ENCODE measurements around the gene EIF1. TPM values are rescaled to one million over a fixed set of nuclear protein-coding genes. Genes with fewer than 3 reads are reported as not detected.
"Not testable (repeated sequence)": the region's sequence is repeated elsewhere in the genome, so short reads cannot be mapped to it uniquely, and the experiment has no call there.

EIF1 gene
- total RNA-seq, 2 donors from 2014 or later, result 99.5 to 120 TPM

- intact Hi-C loops (cut with DNase I), result no loop called here
- DNase-seq (peak; percentile 64 to 85 (median 81)), ATAC-seq (peak; percentile 82)
- no peaks in the 10 kb centered on the region for H3K27me3 ChIP-seq
- no peak overlapping the region for H3K4me3 ChIP-seq
- H3K9me3 ChIP-seq, result no peaks in the 10 kb centered on the region
- peaks cover 10 to 13% of the 10 kb centered on the region in 2 donors for H3K36me3 ChIP-seq (replicated peaks in 1 of 2; ENCODE audit: insufficient read depth in 1 of 2, low read depth in 2 of 2)
- WGBS, 2 donors, result 25 to 38% methylated on average over 6 of the region's 6 CpGs
- H3K27ac ChIP-seq, result peak overlapping the region; percentile 11 to 65 (median 16)
- H3K4me1 ChIP-seq, result peaks cover 20% of the 10 kb centered on the region
- no peak for TF ChIP-seq CTCF (IDR thresholded peaks at IDR 0.05)
- no peak for TF ChIP-seq POLR2A (IDR thresholded peaks at IDR 0.05)
Observed at GRCh38 chr17:41697122-41697962, 8.7 kb downstream of the EIF1 start.

- H3K4me3 ChIP-seq; H3K27me3 ChIP-seq; ATAC-seq; DNase-seq; H3K36me3 ChIP-seq (replicated peaks in 1 of 2; ENCODE audit: insufficient read depth in 1 of 2, low read depth in 2 of 2); intact Hi-C loops (cut with DNase I); H3K9me3 ChIP-seq; H3K27ac ChIP-seq: not testable (repeated sequence)
- WGBS, 2 donors, result 69 to 85% methylated on average over 1 to 3 of the region's 3 CpGs
- peaks cover 26% of the 10 kb centered on the region for H3K4me1 ChIP-seq
Observed at GRCh38 chr17:41700843-41701242, 12.2 kb downstream of the EIF1 start.

- Histone ChIP-seq H3K27me3 (no peaks in the 10 kb centered on the region), H3K4me3 (no peak overlapping the region), H3K27ac (no peak overlapping the region), H3K36me3 (replicated peaks in 1 of 2; ENCODE audit: insufficient read depth in 1 of 2, low read depth in 2 of 2) (no peaks in the 10 kb centered on the region), H3K9me3 (no peaks in the 10 kb centered on the region), H3K4me1 (peaks cover 8% of the 10 kb centered on the region)
- no peak for ATAC-seq
- intact Hi-C loops (cut with DNase I), result no loop called here
- no peak for DNase-seq
- 82% methylated on average over 8 of the region's 8 CpGs for WGBS, 2 donors
- TF ChIP-seq POLR2A (IDR thresholded peaks at IDR 0.05) (no peak), CTCF (IDR thresholded peaks at IDR 0.05) (no peak)
Observed at GRCh38 chr17:41702712-41703111, 14.0 kb downstream of the EIF1 start.

GRCh38 chr17:41705271-41705991 is 16.7 kb downstream of the EIF1 start:
- DNase-seq (peak in 1 of 4 donors; percentile 54), ATAC-seq (peak; percentile 61)
- intact Hi-C loops (cut with DNase I), result no loop called here
- WGBS, 2 donors, result 43 to 47% methylated on average over 13 of the region's 13 CpGs
- TF ChIP-seq POLR2A (IDR thresholded peaks at IDR 0.05) (no peak), CTCF (IDR thresholded peaks at IDR 0.05) (no peak)
- no peaks in the 10 kb centered on the region for H3K27me3 ChIP-seq
- peaks cover 6% of the 10 kb centered on the region for H3K4me1 ChIP-seq
- H3K36me3 ChIP-seq (replicated peaks in 1 of 2; ENCODE audit: insufficient read depth in 1 of 2, low read depth in 2 of 2), result no peaks in the 10 kb centered on the region
- H3K4me3 ChIP-seq, result no peak overlapping the region
- peak overlapping the region in 1 of 4 donors; percentile 32 for H3K27ac ChIP-seq
- no peaks in the 10 kb centered on the region for H3K9me3 ChIP-seq
